Transverse colon (tissue), 4 donors: ENCODE data around the gene MAOB. TPM values are rescaled to one million over a fixed set of nuclear protein-coding genes. Genes with fewer than 3 reads are reported as not detected.

ENCODE experiments used
- DNase-seq: peaks from one replicate; pipeline ENCODE4 v3.0.0-alpha.2; 2019
- H3K27ac ChIP-seq, 4 donors: fragments of 200-600 bp; sonication (generic); 2 replicates each; pipeline ENCODE4 v1.5.1; 2016 to 2018; ENCODE audit warnings: inconsistent platforms in 4 of 4
- H3K27me3 ChIP-seq: fragments of 200-600 bp; sonication (generic); 2 replicates; pipeline ENCODE4 v1.5.1; 2017; ENCODE audit warnings: inconsistent platforms
- H3K36me3 ChIP-seq, 4 donors: fragments of 200-600 bp; sonication (generic); 2 replicates each; pipeline ENCODE4 v1.5.1; 2017 to 2019; ENCODE audit warnings: inconsistent platforms in 4 of 4
- H3K4me1 ChIP-seq, 4 donors: fragments of 200-600 bp; sonication (generic); 2 replicates each; pipeline ENCODE4 v1.5.1; 2017 to 2020; ENCODE audit warnings: inconsistent platforms in 4 of 4
- H3K4me3 ChIP-seq, 4 donors: fragments of 200-600 bp; sonication (generic); 1 replicate in 1 of 4; 2 replicates in 3 of 4; pipeline versions ENCODE4 v1.5.1 to v1.6.1; 2017 to 2019; ENCODE audit warnings: inconsistent platforms in 4 of 4
- H3K9me3 ChIP-seq, 2 donors: fragments of 200-600 bp; sonication (generic); 2 replicates each; pipeline ENCODE4 v1.5.1; 2017 to 2019; ENCODE audit warnings: inconsistent platforms in 2 of 2
- EP300 ChIP-seq: sonication (generic); formaldehyde crosslinking; IDR thresholded peaks from one replicate; pipeline ENCODE4 v1.6.1; 2017; ENCODE audit warnings: antibody characterized with exemption, low read depth
- POLR2A ChIP-seq: fragments of 450-650 bp; IDR thresholded peaks from one replicate; pipeline ENCODE4 v1.6.1; 2016; ENCODE audit warnings: antibody characterized with exemption, mild to moderate bottlenecking, moderate library complexity
- POLR2AphosphoS5 ChIP-seq, 3 donors: sonication (generic); formaldehyde crosslinking; IDR thresholded peaks; one replicate each; pipeline ENCODE4 v1.6.1; 2016; ENCODE audit warnings: antibody characterized with exemption in 3 of 3
- WGBS, 2 donors: methylation state at CpG; one replicate each; pipeline ENCODE4 v1.1.5; 2018; ENCODE audit warnings: low coverage in 1 of 2; 5-methylcytosine and 5-hydroxymethylcytosine counted together
- in situ Hi-C, 4 donors: fragments of 200-750 bp; cut with MboI; loops; one replicate each; pipeline versions ENCODE4 v1.15.0 to v1.15.1; 2017; ENCODE audit warnings: low sequenced_read_pairs in 3 of 4, low pct_ligation_motif_present in 1 of 4, low pct_unique_long_range_greater_than_20kb in 1 of 4
- intact Hi-C: fragments of 100-400 bp; cut with DNase I; formaldehyde crosslinking; loops from one replicate; pipeline ENCODE4 v1.15.1; 2023; ENCODE audit warnings: low total_unique reads
- total RNA-seq, 4 donors: library from RNA; depleted of rRNA; stranded (reverse); fragments of >200 nt; gene quantifications; one replicate each; pipeline ENCODE4 v1.1.0, GENCODE V29; 2016
- TF ChIP-seq, protein P1 (sequence below), 5 experiments: fragments of 200-600 bp in 3 of 5; fragments of 450-650 bp in 2 of 5; sonication (generic) in 3 of 5; IDR thresholded peaks; 1 replicate in 2 of 5; 2 replicates in 3 of 5; pipeline ENCODE4 v1.5.1; 2016 to 2017; ENCODE audit warnings: antibody characterized with exemption in 5 of 5, inconsistent platforms in 3 of 5, mild to moderate bottlenecking in 2 of 5, moderate library complexity in 1 of 5

MAOB gene
- total RNA-seq, 4 donors from 2014 or later, result 2.4 to 44.9 (median 11.2) TPM

DNA sequence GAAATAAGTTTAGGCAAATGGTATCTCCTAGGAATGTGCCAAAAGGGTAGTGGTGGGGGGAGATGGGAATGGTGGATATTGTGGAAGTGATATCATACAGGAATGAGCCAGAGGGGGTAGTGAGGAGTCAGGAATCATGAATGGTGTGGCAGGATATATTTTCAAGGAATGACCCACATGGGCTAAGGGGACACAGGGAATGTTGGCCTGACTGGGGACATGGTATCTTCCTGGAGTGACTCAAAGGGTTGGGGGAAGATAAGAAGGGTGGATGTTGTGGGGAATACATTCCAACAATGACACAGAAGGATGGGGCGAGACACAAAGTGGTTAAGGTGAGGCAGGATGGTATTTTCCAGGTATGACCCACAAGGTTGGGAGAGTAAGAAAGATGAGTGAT is 165.6 kb downstream of the MAOB start:
- H3K27ac ChIP-seq, result no peak overlapping the region
- no peaks in the 10 kb centered on the region for H3K4me1 ChIP-seq
- intact Hi-C loops (no loop called here), in situ Hi-C loops (no loop called here)
- no peak for TF ChIP-seq POLR2AphosphoS5 (IDR thresholded peaks at IDR 0.05)
- TF ChIP-seq, protein P1, sequence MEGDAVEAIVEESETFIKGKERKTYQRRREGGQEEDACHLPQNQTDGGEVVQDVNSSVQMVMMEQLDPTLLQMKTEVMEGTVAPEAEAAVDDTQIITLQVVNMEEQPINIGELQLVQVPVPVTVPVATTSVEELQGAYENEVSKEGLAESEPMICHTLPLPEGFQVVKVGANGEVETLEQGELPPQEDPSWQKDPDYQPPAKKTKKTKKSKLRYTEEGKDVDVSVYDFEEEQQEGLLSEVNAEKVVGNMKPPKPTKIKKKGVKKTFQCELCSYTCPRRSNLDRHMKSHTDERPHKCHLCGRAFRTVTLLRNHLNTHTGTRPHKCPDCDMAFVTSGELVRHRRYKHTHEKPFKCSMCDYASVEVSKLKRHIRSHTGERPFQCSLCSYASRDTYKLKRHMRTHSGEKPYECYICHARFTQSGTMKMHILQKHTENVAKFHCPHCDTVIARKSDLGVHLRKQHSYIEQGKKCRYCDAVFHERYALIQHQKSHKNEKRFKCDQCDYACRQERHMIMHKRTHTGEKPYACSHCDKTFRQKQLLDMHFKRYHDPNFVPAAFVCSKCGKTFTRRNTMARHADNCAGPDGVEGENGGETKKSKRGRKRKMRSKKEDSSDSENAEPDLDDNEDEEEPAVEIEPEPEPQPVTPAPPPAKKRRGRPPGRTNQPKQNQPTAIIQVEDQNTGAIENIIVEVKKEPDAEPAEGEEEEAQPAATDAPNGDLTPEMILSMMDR (IDR thresholded peaks at IDR 0.05), result no peak
- TF ChIP-seq EP300, result no peak
- no peak for TF ChIP-seq POLR2A
- H3K4me3 ChIP-seq, result no peak overlapping the region
- no peaks in the 10 kb centered on the region for H3K9me3 ChIP-seq
- H3K27me3 ChIP-seq, result no peaks in the 10 kb centered on the region
- 90% methylated on average over 1 of the region's 1 CpG; no CpG with 5 or more reads in 1 of the 2 donors for WGBS, 2 donors
- H3K36me3 ChIP-seq, result no peaks in the 10 kb centered on the region
- no peak for DNase-seq

Other genes starting within 250 kb of the MAOB start
- gene MAOA, start 226.2 kb downstream of the MAOB start, total RNA-seq, result 100 to 1,000 TPM; 104 to 425 (median 289) TPM
- gene NDP, start 90.9 kb upstream of the MAOB start, total RNA-seq, result under 1 TPM in 1 of 4 donors, not detected in 3; 0.27 TPM